GM19455 (cell line): ENCODE data around the gene EGLN2.
"Not testable (repeated sequence)": the region's sequence is repeated elsewhere in the genome, so short reads cannot be mapped to it uniquely, and the experiment has no call there.

Experiments
- ATAC-seq: cut with Tn5 transposase; IDR thresholded peaks from one replicate; pipeline ENCODE4 v1.9.1; 2021; ENCODE audit not compliant: unreplicated experiment

EGLN2 gene

GRCh38 chr19:40842012-40842411 lies 43.0 kb downstream of the EGLN2 start:
- not testable (repeated sequence) for ATAC-seq

- ATAC-seq: not testable (repeated sequence)
These were observed 44.1 kb downstream of the EGLN2 start for GRCh38 chr19:40842997-40843652.

- ATAC-seq: not testable (repeated sequence)
These were observed 44.7 kb downstream of the EGLN2 start for GRCh38 chr19:40843653-40844052.

- ATAC-seq: not testable (repeated sequence)
These were observed 47.7 kb downstream of the EGLN2 start for GRCh38 chr19:40846722-40847121.

- ATAC-seq: not testable (repeated sequence)
These were observed 51.3 kb downstream of the EGLN2 start, which contains the start of gene CYP2A6 for GRCh38 chr19:40850277-40850676. Gene CYP2A6, minus strand, starts transcription at chr19:40850447. Its CDS starts 21 bp downstream, at chr19:40850426.

GRCh38 chr19:40852467-40853152 lies 53.6 kb downstream of the EGLN2 start:
- ATAC-seq: not testable (repeated sequence)
